ENCODE data around the gene FAM241B. TPM values are rescaled to one million over a fixed set of nuclear protein-coding genes. Genes with fewer than 3 reads are reported as not detected.

FAM241B gene
- total and polyA plus RNA-seq, 2 donors from 2014 or later = 7.6 to 23.7 TPM

DNA sequence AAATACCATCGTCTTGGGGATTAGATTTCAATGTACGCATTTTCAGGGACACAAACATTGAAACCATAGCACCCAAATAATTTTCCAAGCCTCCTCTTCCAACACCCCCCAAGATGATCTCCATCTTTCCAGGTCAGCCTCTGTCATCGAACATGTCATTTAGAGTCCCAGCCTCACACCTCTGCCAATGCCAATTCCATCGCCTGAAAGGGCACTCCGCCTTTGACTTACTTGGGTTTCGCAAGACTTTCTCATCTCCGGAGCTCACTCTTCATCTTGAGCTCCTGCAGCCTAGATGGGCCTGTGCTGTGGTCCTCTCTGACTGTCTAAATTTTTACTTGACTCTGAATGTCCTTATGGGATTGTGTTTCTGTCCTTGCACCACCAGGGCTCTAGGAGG lies 10.4 kb upstream of the FAM241B start:
- Histone ChIP-seq H3K27me3 (ENCODE audit: control insufficient read depth, insufficient read depth, low read length) (no peaks in the 10 kb centered on the region), H3K36me3 (ENCODE audit: control insufficient read depth in 2 of 3, insufficient read depth in 3 of 3, low read length in 3 of 3) (no peaks in the 10 kb centered on the region), H3K4me3 (ENCODE audit: low read length in 3 of 3) (no peak overlapping the region), H3K9ac (ENCODE audit: low read length in 3 of 3) (no peak overlapping the region), H3K4me1 (ENCODE audit: control insufficient read depth in 2 of 3, insufficient read depth in 2 of 3, low read depth in 1 of 3, low read length in 3 of 3) (no peaks in the 10 kb centered on the region), H3K27ac (ENCODE audit: low read depth in 2 of 2, low read length in 2 of 2) (no peak overlapping the region), H3K9me3 (ENCODE audit: control insufficient read depth in 2 of 3, insufficient read depth in 1 of 3, low read length in 3 of 3) (no peaks in the 10 kb centered on the region)
- intact Hi-C loops (cut with DNase I) = no loop called here
- DNase-seq (no peak), FAIRE-seq (no peak)
- TF ChIP-seq, protein P1, sequence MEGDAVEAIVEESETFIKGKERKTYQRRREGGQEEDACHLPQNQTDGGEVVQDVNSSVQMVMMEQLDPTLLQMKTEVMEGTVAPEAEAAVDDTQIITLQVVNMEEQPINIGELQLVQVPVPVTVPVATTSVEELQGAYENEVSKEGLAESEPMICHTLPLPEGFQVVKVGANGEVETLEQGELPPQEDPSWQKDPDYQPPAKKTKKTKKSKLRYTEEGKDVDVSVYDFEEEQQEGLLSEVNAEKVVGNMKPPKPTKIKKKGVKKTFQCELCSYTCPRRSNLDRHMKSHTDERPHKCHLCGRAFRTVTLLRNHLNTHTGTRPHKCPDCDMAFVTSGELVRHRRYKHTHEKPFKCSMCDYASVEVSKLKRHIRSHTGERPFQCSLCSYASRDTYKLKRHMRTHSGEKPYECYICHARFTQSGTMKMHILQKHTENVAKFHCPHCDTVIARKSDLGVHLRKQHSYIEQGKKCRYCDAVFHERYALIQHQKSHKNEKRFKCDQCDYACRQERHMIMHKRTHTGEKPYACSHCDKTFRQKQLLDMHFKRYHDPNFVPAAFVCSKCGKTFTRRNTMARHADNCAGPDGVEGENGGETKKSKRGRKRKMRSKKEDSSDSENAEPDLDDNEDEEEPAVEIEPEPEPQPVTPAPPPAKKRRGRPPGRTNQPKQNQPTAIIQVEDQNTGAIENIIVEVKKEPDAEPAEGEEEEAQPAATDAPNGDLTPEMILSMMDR (IDR thresholded peaks at IDR 0.05; ENCODE audit: borderline replicate concordance, extremely low read depth, insufficient read depth) = no peak

DNA sequence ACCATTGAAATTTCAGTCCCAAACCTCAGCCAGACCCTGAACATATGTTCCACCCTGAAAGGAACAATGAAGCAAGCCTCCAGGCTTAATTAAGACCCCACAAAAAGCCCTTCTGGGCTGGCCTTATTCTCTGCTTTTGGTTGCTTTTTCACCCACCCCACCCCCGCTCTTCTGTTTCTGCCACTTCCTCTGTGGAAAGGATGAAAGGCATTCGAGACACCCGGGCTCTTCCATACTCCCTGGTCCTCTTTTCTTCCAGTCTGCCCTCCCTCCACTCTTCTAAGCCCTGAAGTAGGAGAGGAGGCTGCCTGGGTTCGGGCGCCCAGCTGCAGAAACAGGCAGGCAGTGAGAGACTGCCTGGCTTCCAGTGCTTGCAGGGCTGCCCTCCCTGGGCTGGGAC lies 9.4 kb upstream of the FAM241B start:
- Histone ChIP-seq H3K4me1 (ENCODE audit: control insufficient read depth in 2 of 3, insufficient read depth in 2 of 3, low read depth in 1 of 3, low read length in 3 of 3) (no peaks in the 10 kb centered on the region), H3K27me3 (ENCODE audit: control insufficient read depth, insufficient read depth, low read length) (no peaks in the 10 kb centered on the region), H3K4me3 (ENCODE audit: low read length in 3 of 3) (no peak overlapping the region), H3K36me3 (ENCODE audit: control insufficient read depth in 2 of 3, insufficient read depth in 3 of 3, low read length in 3 of 3) (no peaks in the 10 kb centered on the region), H3K9me3 (ENCODE audit: control insufficient read depth in 2 of 3, insufficient read depth in 1 of 3, low read length in 3 of 3) (no peaks in the 10 kb centered on the region), H3K27ac (ENCODE audit: low read depth in 2 of 2, low read length in 2 of 2) (no peak overlapping the region), H3K9ac (ENCODE audit: low read length in 3 of 3) (no peak overlapping the region)
- FAIRE-seq = no peak
- TF ChIP-seq, protein P1 (IDR thresholded peaks at IDR 0.05; ENCODE audit: borderline replicate concordance, extremely low read depth, insufficient read depth) = no peak
- DNase-seq = no peak
- intact Hi-C loops (cut with DNase I) = no loop called here

DNA sequence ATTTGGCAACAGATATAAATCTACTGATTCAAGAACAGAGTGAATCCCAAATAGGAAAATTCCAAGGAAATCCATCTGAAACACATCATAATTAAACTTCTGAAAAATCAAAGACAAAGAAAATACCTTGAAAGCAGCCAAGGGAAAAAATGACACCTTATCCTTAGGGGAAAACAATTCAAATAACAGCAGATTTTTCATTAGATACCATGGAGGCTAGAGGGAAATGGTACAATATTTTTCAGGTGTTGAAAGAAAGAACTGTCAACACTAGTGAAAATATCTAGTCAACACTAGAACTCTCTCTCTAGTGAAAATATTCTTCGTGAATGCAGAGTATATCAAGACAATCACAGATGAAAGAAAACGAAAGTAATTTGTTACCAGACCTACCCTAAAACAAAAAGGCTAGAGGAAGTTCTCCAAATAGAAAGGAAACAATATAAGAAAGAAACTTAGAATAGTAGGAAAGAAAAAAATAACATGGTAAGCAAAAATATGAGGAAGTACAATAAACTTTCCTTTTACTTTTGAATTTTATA lies 5.7 kb upstream of the FAM241B start:
- Histone ChIP-seq H3K9ac (ENCODE audit: low read length in 3 of 3) (no peak overlapping the region), H3K4me3 (ENCODE audit: low read length in 3 of 3) (no peak overlapping the region), H3K9me3 (ENCODE audit: control insufficient read depth in 2 of 3, insufficient read depth in 1 of 3, low read length in 3 of 3) (no peaks in the 10 kb centered on the region), H3K36me3 (ENCODE audit: control insufficient read depth in 2 of 3, insufficient read depth in 3 of 3, low read length in 3 of 3) (no peaks in the 10 kb centered on the region), H3K4me1 (ENCODE audit: control insufficient read depth in 2 of 3, insufficient read depth in 2 of 3, low read depth in 1 of 3, low read length in 3 of 3) (no peaks in the 10 kb centered on the region), H3K27me3 (ENCODE audit: control insufficient read depth, insufficient read depth, low read length) (no peaks in the 10 kb centered on the region), H3K27ac (ENCODE audit: low read depth in 2 of 2, low read length in 2 of 2) (no peak overlapping the region)
- FAIRE-seq (no peak), DNase-seq (no peak)
- intact Hi-C loops (cut with DNase I) = no loop called here
- TF ChIP-seq, protein P1 (IDR thresholded peaks at IDR 0.05; ENCODE audit: borderline replicate concordance, extremely low read depth, insufficient read depth) = no peak

DNA sequence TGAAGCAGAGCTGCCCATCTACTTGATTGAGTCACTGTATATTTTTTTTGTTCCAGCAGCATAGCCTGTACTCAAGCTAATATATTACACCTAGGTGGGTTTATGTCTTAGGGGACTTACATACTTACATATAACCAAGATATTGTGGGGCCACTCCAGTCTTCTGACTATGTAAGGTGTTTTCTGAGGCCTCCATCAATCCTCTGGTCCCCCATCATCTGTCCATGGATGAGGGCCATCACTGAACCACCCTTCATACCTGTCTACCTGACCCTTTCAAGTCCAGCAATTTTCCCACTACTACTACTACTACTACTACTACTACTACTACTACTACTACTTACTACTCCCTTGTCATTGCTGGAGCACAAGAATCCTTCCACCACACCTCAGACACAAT lies 3.2 kb upstream of the FAM241B start:
- Histone ChIP-seq H3K27me3 (ENCODE audit: control insufficient read depth, insufficient read depth, low read length) (no peaks in the 10 kb centered on the region), H3K4me3 (ENCODE audit: low read length in 3 of 3) (no peak overlapping the region), H3K4me1 (ENCODE audit: control insufficient read depth in 2 of 3, insufficient read depth in 2 of 3, low read depth in 1 of 3, low read length in 3 of 3) (peaks cover 0 to 4% (median 0%) of the 10 kb centered on the region in 3 donors), H3K27ac (ENCODE audit: low read depth in 2 of 2, low read length in 2 of 2) (no peak overlapping the region), H3K9ac (ENCODE audit: low read length in 3 of 3) (no peak overlapping the region), H3K9me3 (ENCODE audit: control insufficient read depth in 2 of 3, insufficient read depth in 1 of 3, low read length in 3 of 3) (no peaks in the 10 kb centered on the region), H3K36me3 (ENCODE audit: control insufficient read depth in 2 of 3, insufficient read depth in 3 of 3, low read length in 3 of 3) (no peaks in the 10 kb centered on the region)
- FAIRE-seq (no peak), DNase-seq (no peak)
- intact Hi-C loops (cut with DNase I) = no loop called here
- TF ChIP-seq, protein P1 (IDR thresholded peaks at IDR 0.05; ENCODE audit: borderline replicate concordance, extremely low read depth, insufficient read depth) = no peak

Measured in kidney (tissue), 14 donors.